GM19468 (cell line): ENCODE measurements around the gene GNAZ.

Experiments
- ATAC-seq: cut with Tn5 transposase; IDR thresholded peaks from one replicate; pipeline ENCODE4 v1.9.1; 2021; ENCODE audit warnings: mild to moderate bottlenecking, moderate library complexity, moderate number of reproducible peaks; ENCODE audit not compliant: unreplicated experiment; ENCODE audit errors: extremely low read depth

Gene GNAZ

DNA sequence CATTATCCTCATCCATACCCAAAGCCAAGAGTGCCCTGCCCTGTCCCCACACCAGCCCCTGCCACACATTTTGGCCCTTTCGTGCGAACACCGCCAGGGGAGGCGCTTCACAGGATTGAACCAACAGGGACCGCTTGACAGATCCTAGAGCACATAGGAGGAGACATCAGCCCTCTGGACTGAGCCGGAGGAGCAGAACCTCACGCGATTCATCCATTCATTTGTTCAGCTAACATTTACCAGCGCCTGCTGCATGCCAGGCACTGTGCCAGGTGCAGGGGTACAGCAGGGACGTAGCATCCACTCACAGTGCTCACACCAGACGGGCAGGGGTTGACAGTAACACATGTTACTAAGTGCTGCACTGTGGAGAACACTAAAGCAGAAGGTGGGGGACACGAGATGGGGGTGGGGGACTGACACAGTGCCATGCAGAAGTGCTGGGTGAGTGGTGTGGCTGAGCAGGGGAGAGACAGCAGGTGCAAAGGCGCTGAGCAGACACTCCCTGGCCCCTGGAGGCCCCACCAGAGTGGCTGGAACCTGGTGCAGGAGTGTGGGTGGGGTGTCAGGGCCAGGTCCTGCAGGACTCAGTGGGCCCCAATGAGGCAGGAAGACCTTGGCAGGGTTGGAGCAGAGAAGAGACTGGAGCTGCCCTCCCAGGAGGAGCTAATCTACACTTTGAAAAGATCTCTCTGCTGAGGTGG, 3.4 kb downstream of the GNAZ start:
- no peak for ATAC-seq

DNA sequence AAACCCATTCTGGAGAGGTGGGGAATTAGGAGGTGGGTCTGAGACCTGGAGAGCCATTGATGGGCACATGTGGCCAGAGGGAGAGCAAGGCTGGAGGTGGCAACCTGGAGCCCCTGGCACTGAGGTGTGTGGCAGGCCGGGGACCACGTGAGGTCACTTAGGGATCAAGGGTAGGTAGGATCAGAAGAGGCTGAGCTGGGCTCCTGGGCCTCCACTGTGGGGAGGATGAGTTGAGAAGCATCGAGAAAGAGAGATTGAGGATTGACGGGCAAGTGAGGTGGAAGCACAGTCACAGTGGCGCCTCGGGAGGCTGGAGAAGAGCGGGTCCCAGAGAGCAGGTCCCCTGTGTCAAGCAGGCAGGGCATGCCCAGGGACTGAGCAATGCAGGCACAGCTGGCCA, 4.1 kb downstream of the GNAZ start:
- no peak for ATAC-seq

DNA sequence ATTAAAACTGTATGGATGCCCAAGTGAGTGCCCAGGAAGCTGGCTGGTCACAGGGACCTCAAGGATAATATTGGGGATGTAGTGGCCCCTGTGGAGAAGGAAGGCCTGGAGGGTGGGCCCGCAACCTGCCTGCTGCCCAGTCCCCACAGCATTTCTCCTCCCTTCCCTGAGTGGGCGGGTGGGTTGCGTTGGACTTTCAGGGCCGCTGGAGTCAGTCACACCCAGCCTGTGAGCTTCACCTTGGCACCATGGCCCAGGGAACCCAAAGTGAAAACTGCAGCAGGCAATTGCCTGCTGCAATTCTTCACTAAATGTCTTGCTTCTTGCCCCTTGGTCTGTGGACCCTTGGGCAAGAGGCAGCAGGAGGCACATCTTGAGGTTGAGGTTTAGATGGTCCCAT, 4.7 kb downstream of the GNAZ start:
- no peak for ATAC-seq

- no peak for ATAC-seq
Observed at GRCh38 chr22:23075525-23076216, 5.4 kb downstream of the GNAZ start.

GRCh38 chr22:23076896-23077572, 6.7 kb downstream of the GNAZ start:
- no peak for ATAC-seq

- ATAC-seq = no peak
Observed at GRCh38 chr22:23077627-23078461, 7.5 kb downstream of the GNAZ start.

GRCh38 chr22:23078462-23078787, 8.1 kb downstream of the GNAZ start:
- no peak for ATAC-seq

GRCh38 chr22:23079240-23079768, 9.0 kb downstream of the GNAZ start:
- ATAC-seq = no peak

GRCh38 chr22:23079814-23080521, 9.6 kb downstream of the GNAZ start:
- no peak for ATAC-seq

DNA sequence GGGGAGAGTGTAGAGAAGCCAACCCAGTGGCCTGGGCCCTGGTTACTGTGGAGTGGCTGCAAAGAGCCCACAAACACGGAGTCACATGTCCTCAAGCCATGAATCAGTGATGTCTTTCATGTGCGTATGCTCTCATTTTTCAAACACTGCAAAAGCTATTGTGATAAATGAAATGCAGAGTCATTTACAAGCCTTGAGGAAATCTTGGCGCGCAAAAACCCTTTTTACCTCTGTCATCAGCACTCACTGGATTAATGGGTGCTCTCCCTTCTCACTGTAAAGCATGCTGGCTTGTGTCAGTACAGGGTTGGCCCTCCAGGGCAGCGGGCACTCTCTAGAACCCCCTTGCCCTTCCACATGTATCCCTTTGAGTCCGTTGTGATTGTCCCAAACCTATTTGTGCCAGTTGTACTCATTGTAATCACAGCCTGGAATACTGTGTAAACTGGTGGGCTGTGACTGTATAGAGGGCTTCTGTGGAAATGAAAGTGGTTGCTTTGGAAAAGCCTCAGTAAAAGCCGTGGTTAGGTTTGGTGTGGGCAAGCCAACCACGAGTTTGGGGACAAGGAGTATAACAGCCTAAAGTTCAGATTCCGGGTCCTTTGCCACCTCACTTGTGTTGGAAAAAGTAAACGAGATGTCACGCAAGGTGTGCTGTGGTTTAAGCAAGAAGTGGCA, 10.4 kb downstream of the GNAZ start:
- ATAC-seq = no peak

DNA sequence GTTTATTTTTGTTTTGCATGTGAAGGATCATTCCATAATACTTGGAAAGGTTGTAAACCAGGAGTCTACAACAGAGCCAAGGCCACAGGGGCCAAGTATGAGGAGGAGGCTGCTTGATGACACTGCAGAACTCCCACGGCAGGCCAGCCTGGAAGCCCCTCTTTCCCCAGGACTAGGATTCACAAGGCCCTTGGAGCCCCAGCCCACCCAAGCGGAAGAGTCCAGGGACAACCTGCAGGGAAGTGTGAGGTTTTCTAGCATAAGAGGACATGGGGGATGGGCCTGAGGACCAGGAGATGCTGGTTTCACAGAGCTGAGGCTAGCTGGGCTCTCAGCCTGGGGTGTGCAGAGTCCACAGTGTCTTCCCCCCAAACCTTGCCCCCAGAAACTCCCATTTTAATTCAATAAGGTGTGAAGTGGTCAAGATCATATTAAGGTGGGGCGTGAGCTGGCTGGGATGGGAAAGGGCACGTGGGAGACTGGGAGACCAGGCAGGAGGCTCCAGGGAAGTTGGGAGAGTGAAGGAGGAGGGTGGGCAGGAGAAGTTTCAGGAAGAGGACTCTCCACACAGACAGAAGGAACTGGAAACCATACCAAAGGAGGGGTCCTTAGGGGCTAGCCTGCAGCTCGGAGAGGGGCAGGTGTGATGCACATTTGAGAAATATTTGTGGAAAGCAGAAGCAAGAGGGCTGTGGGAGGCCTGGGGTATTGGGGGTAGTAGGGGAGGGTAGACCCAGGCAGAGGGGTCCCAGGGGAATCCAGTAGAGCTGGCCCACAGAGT, 12.4 kb downstream of the GNAZ start:
- ATAC-seq = no peak

- ATAC-seq = no peak
Observed at GRCh38 chr22:23083315-23084021, 13.1 kb downstream of the GNAZ start.

DNA sequence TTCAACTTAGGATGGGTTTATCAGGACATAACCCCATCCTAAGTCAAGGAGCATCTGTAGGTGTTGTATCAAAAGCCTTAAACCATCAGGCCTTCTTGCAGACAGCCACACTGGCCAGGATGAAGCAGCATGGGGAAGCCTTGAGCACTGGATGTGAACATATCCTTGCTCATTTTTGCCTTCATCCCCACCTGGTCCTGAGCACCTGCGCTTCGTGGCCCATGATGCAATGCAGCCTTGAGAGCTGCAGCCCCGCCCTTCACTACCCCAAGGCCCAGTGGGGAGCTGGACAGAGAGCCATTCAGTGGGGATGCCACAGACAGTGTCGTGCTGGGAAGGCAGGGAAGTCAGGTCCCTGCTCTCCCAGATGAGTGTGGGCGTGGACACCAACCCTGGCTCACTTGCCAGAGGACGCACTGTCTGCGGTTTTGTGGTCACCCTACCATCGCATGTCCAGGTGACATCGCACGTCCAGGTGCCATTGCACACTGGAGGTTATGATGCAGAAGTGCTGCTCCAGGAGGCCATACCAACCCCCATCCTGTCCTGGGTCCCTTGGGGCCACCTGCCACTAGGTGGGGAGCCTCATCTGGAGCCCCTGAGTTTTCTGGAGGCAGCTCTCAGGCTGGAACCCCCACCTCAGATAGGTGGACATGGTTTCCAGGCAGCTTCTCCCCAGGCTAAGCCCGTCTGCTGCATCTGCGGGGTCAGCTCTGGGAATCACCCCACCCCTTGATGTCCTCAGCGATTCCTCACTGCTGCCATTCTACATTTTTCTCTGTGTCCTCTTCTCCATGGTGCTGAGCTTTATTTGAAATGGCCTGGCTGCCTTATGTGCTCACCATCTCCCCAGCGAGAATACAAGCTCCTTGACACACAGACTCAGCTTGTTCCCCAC, 14.4 kb downstream of the GNAZ start:
- ATAC-seq = no peak

DNA sequence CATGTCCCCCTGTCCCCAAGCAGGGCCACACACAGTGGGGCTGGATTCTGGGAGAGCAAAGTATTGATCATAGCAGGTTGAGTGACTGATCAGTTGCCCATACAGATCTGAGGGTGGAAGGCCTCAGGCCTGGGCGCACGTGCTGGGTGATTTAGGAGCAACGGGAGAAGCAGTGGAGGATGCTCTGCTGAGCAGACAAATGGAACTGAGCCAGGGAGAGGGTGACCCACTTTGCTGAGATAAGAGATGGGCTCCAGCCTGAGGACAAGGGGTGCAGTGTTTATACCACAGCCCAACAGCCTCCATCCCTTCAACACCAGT, 15.0 kb downstream of the GNAZ start:
- ATAC-seq = no peak

GRCh38 chr22:23085785-23086184, 15.5 kb downstream of the GNAZ start:
- no peak for ATAC-seq

DNA sequence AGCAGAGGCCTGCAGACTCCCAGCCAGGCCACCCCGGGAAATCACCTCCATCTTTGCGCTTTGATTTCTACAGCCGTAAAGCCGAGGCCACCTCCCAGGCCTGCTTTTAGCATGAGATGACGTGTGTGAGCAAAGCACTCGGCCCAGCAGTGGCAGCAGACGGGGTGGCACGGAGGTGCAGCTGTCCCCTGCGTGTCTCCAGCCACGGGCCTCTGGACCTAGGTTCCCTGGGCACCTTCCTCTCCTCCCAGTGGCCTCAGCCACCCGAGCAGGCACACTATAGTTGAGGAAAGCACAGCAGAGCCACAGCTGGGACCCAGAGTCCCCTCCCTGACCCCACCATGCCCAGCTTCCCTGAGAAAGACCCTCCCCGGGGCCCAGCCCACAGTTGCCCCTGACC, 15.9 kb downstream of the GNAZ start:
- ATAC-seq = no peak

DNA sequence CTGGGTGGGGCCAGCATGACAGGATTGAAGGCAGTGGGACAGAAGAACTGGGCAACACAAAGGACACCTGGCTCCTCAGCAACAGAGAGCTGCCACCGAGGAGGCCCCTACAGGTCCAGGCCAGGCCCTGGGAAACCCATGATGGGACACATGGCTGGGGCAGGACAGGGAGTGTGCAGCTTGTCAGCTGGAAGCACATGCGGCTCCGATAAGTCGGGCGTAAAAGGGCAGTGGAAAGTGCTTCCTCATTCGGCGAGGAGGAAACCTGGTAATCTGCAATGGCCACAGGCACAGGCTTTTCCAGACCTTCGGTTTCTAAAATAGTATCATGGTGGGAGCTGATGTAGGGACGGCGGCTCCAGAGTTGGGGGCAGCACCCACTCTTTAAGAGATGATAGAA, 16.5 kb downstream of the GNAZ start:
- no peak for ATAC-seq
